ENCODE results near the gene KDM5B.
"Not testable (repeated sequence)": the region's sequence is repeated elsewhere in the genome, so short reads cannot be mapped to it uniquely, and the experiment has no call there.

KDM5B gene

DNA sequence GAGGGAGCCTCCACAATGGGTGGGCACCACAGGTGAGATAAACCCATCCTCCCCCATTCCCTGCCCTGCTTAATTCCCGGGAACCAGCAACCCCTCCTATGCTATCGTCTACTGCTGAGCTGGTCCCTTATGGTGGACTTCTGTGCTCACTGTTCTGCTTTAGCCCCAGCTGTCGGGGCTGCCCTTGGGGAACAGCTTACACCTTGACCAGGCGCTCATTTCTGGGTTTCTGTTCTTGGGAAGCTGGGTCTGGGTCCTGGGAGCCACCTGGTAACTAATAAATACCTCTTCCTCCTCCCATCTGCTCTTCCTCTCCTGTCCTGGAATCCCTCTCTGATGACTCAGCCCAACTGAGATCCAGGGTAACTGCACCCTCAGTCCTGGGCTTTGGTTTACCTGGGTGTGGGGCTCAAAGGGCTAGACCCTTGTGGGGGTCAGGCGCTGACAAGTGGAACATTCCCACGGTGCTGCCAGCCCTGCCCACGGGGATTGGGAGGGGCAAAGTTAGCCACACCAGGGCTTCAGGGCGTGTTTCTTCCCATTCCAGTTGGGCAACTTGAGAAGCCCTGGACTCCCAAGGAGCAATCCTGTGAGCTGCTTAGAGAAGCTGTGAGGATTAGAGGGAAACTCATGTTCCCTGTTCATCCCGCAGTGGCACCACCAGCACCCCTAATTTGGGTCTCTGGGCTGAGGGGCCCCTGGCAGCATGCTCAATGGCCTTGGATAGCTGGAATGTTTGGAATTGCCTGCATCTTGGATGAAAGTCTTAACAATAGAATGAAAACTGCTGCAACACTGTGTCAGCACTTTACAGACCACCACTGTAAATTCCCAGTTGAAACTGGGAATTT, 4.2 kb upstream of the KDM5B start:
- no peak for DNase-seq

DNA sequence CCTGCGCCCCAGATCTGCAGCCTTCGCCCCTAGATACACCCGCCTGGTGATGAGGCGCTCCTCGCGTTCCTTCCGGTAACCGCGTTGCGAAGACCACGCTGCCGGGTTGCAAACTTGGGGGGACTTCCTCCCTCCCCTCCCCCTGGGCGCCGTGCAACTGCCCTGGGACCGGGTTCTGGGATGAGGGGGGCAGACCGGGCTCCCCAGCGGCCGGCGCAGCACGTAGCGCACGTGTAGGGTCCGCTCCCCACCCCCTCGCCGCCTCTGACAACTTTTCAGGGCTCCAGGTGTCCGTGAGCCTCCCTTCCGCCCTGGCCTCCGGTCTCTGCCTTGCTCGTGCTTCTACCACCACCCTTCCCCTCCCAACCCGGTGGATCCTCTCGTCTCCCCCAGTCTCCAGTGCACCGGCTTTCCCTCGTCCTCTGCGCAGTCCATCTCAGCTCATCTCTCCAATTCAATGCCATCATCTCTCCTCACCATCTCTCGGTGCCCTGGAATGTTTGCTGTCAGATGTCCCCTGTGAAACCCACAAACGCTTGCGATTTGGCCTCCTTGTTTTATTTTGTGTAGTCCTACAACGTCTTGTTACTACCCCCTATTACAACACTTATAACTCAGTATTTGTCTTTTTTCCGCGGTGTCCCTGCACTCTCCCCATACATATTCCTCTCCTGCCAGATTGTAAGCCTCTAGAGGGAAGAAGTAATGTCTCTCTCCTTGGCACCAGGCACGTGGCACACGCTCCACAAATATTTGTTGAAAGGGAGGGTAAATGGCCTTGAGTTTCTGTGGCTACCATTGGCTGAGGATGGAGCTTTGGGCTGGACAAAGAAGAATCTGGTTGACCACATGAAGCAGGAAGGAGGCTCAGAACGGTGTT, 3.3 kb upstream of the KDM5B start:
- DNase-seq: peak; percentile 26

GRCh38 chr1:202810615-202811295, 2.5 kb upstream of the KDM5B start, which contains the start of gene PCAT6:
TSS of gene PCAT6 (plus strand) at chr1:202810954.
- DNase-seq: peak; percentile 92

DNA sequence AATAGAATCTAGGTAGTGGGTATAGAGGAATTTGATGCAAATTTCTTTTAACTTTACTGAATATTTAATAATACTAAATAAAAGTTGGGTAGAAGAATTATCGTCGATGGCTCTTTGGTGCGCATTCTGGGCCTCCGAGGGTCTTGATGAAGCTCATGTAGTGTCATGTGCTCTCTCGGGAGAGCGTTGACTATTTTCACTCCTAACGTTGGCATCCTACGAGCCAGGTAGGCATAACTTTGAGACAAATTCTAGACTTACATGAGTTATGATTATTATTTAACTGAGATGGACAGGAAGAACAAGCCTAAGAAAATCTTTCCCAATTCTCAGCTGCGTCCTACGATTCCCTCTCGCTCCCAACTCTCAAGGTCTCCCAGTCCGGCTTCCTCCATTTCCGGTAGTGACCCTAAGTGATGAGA, 2.0 kb upstream of the KDM5B start:
- DNase-seq: no peak

GRCh38 chr1:202809597-202810159, 1.5 kb upstream of the KDM5B start:
- no peak for DNase-seq

DNA sequence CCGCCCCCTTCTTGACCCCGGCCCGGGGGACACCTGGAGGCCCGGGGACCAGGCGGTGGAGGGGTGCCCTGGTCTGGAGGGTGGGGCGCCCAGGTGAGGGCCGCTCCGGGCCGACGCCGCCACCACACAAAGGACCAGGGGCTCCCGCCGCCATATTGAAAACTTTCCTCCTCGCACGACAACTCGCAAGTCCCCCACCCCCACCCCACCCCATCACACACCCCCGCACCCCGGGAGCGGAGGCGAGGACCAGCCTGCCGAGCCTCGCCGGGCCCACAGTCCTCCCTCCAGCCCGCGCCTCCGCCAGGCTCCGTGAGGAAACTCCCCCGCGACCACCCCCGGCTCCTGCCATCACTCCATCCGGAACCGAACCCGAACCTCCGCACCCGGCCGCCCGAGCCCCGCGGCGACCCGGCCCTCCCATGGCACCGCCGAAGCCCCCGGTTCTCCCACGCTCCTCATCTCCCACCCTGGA, 733 bp downstream of the KDM5B start:
- peak; percentile 57 for DNase-seq

DNA sequence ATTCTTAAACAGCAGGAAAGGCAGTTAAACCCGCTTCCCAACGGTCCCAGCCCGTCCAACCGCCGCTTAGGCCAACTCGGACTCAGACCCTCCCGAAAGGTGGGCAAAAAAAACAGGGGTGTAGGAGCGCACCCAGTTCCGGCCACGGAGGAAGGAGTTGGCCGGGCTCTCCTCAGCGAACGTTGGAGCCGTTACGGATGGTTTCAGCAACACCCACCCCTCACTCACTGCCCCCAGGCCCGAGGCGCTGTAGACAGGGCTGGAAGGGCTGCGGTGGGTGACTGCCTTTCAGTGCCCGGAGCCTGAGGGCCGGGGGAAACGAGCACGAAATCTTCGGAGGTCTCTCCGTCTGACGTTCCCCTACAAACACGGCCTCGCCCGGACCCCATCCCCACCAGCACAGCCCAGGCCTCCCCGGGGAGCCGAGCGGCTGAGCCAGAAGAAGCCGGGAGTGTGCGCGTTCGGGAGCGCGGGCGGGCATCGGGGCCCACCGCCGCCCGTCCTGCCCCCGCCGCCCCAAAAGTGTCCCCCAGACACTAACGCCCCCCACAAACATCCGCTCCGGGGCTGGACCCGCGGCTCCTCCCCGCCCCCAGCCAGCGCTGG, 1.3 kb downstream of the KDM5B start:
- peak; percentile 52 for DNase-seq

DNA sequence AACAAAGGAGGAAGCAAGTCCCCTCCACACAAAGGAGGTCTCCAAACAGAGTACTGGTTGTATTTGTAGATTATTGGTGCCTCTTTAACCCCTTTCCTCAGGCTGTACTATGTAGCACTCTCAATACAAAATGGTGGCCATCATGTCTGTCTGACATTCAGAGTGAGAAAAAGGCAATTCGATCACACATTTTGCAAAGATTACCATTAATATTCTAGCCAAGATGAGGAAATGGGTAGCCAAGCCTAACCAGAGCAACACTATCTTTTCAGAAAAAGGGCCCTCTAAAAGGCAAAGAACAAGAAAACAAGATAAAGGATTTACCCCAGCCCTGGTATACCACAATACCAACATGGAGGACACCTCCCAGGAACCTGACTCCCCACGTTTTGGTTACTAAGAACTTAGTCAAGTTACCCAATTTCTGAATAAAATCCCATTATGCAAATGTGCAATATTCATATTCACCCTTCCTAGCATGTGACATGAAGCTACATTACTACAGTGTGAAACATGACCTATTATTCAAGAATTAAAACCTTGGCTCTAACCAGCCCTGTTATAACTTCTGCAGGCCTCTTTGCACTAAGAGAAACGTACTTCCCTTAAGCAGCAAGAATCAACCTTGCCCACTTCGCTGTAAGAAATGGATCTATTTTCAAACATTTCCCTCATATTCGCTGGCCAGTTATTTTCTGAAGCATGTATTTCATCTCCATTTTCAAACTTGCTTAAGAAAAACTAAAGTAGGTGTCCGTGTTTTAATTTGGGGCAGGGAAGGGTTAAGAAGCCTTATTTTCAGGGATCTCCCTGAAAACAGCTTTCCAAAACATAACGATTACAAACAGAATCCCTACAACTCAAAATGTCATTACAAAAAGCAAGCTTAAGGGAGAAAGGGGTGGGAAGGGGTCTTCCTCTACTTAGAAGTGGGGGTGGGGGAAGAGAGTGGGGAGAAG, 2.1 kb downstream of the KDM5B start:
- DNase-seq: peak; percentile 37

GRCh38 chr1:202804126-202804525, 4.1 kb downstream of the KDM5B start:
- no peak for DNase-seq

GRCh38 chr1:202802998-202803932, 5.0 kb downstream of the KDM5B start:
- DNase-seq: no peak

GRCh38 chr1:202802034-202802433, 6.2 kb downstream of the KDM5B start:
- DNase-seq: no peak

GRCh38 chr1:202801175-202801574, 7.0 kb downstream of the KDM5B start:
- no peak for DNase-seq

DNA sequence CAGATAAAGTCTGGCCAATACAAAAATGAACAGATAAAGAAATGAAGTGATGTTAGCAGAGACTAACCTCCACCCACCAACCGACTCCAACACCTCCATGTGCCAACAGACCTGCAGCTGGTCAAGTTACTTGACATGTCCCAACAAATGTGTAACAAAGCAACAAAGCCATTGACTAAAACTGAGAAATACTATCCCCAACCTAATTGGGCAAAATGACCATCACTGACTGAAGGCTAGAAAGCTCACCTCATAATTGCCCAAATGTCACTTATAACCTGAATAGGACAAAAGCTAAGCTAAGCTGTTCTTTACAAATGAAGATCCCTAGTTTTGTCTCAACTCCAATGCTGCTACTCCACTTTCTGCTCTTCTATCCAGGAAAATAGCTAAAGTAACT, 7.5 kb downstream of the KDM5B start:
- DNase-seq: no peak

GRCh38 chr1:202798792-202799331, 9.4 kb downstream of the KDM5B start:
- no peak for DNase-seq

- peak; percentile 21 for DNase-seq
These were observed 10.0 kb downstream of the KDM5B start for GRCh38 chr1:202798260-202798659.

DNA sequence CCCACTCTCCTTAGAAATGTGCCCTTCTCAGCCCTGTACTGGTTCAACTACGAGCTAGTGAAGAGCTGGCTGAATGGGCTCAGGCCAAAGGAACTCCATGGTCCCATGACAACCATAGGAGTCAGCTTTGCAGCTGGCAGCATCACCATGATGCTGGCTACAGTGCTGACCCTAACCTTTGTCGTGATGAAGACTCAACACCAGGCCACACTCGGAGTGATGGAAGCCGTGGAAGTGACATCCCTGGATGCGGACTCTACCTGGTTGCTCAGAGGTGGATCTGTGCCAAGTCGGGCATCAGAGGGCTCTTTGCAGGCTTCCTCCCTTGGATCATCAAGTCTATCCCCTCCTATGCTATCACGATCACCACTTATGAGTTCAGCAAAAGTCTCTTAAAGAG, 11.6 kb downstream of the KDM5B start:
- DNase-seq: no peak

DNA sequence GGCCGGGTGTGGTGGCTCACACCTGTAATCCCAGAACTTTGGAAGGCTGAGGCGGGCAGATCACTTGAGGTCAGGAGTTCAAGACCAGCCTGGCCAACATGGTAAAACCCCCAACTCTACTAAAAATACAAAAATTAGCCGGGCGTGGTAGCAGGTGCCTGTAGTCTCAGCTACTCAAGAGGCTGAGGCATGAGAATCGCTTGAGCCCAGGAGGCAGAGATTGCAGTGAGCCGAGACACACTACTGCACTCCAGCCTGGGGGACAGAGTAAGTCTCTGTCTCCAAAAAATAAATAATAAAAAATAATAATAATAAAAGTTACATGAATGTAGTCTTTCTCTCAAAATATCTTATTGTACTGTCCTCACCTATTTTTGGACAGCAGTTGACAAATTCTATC, 13.3 kb downstream of the KDM5B start:
- not testable (repeated sequence) for DNase-seq

DNA sequence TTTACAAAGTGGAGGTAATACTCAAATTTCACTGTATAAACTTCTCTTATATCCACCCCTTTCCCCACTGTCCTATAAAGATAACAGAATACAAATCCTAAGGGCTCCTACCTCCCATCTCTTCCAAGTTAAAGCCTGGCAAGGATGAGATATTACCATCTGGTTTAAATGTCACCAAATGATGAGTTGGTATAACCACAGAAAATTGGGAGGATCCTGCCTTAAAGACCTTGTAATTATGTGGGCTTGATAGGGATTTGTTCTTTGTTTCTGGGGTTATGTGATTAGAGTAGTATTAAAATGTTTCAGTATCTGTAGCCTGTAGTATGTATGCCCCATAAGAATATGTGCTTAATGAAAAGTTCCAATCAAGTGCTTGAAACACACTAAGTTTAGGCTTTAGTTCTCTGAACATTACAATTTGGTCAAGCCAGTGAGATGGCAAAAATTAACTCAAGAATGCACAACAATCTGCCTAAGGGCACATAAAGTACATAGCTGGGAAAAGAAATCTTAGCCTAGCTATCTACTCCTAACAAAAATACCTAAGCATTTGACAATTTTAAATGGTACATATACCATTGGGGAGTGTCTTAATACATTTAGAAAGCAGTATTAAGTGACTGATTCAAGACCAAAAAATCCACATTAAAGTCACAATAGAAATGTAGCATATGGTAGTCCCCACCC, 14.0 kb downstream of the KDM5B start:
- no peak for DNase-seq

Measured in activated CD4-positive, alpha-beta T cell treated with anti-CD3 and anti-CD28 coated beads, Interleukin-2, Interleukin-6, amounts not matched to agents 100 ng/mL and 50 ng/mL, durations not matched to agents 16 hours and 8 hours (primary cell).